Measurements from ENCODE around the gene ZNF783. TPM values are rescaled to one million over a fixed set of nuclear protein-coding genes. Genes with fewer than 3 reads are reported as not detected.

ZNF783 gene
- total and polyA plus RNA-seq, 9 of the 15 experiments (the other 6 are each of a cell fraction or from before 2014, with no cell fraction given) = 0.66 to 11.2 (median 5.4) TPM

DNA sequence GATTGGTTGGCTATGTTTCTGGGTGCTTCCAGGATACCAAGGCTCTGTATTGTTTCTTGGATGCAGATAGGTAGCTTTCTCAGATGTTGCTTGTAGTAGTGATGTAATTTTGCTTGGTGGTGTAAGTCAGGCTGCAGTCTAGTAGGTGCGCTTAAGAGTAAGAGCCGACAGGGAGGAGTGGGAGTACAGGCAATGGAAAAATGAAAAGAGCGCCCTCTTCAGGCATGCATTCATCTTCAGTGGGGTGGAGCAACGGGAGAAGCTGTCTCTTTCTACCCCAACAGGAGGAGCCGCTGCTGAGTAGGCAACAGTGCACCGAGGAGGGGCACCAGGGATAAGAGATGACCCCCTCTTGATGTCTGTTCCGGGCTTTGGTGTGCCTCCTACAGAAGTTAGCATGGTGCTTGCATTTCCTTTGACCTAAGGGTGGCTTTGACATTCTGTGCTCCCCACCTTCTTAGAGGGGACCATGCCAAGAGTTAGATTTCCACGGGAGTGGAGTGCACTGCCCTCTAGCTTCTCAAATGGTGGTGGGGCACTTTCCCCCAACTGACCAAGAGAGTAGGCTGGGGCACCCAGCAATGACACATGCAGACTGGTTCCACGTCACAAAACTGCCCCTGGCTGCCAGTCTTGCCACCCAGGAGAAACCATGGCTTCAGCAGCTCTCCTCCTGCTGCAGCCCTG is 56.1 kb downstream of the ZNF783 start (continued):
- no peak for TF ChIP-seq POLR2AphosphoS5 (IDR thresholded peaks at IDR 0.05; ENCODE audit: control insufficient read depth, insufficient read depth, low read depth, low read length)
- no peak for TF ChIP-seq GTF2E2 (tag; IDR thresholded peaks at IDR 0.05)
- no peak for TF ChIP-seq ESRRB (CRISPR knock-in tag; IDR thresholded peaks at IDR 0.05; ENCODE audit: borderline replicate concordance)
- TF ChIP-seq NFIC (IDR thresholded peaks at IDR 0.05) = no peak
- TF ChIP-seq, protein P1, sequence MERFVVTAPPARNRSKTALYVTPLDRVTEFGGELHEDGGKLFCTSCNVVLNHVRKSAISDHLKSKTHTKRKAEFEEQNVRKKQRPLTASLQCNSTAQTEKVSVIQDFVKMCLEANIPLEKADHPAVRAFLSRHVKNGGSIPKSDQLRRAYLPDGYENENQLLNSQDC (CRISPR knock-in tag; IDR thresholded peaks at IDR 0.05) = no peak
- TF ChIP-seq CCAR2 (IDR thresholded peaks at IDR 0.05; ENCODE audit: low read depth, low read length) = no peak
- no peak for TF ChIP-seq KAT8 (IDR thresholded peaks at IDR 0.05; ENCODE audit: low read depth)
- TF ChIP-seq TEAD1 (CRISPR knock-in tag; IDR thresholded peaks at IDR 0.05) = no peak
- TF ChIP-seq FOXA1 (IDR thresholded peaks at IDR 0.05; ENCODE audit: borderline replicate concordance) = no peak
- no peak for TF ChIP-seq KHSRP (IDR thresholded peaks at IDR 0.05)
- TF ChIP-seq XRCC5 (IDR thresholded peaks at IDR 0.05; ENCODE audit: low read depth, low read length) = no peak
- TF ChIP-seq ZBED1 (IDR thresholded peaks at IDR 0.05) = no peak
- 0 out of 4 replicates have a peak, but pooled peaks of 1 of the 2 experiments have one; percentile 32 for TF ChIP-seq RCOR1 (IDR thresholded peaks at IDR 0.05; ENCODE audit: borderline replicate concordance in 1 of 2, low read depth in 2 of 2, low read length in 2 of 2)
- no peak for TF ChIP-seq ZNF3 (CRISPR knock-in tag; IDR thresholded peaks at IDR 0.05)
- no peak for TF ChIP-seq DACH1 (IDR thresholded peaks at IDR 0.05; ENCODE audit: partially characterized antibody)
- peak; percentile 77 for TF ChIP-seq SMARCA5 (IDR thresholded peaks at IDR 0.05)
- TF ChIP-seq ZC3H8 (IDR thresholded peaks at IDR 0.05) = no peak
- TF ChIP-seq ZNF174 (CRISPR knock-in tag; IDR thresholded peaks at IDR 0.05) = no peak
- no peak for TF ChIP-seq SRSF1 (IDR thresholded peaks at IDR 0.05; ENCODE audit: low read depth, low read length)
- no peak for TF ChIP-seq AFF4 (CRISPR knock-in tag; IDR thresholded peaks at IDR 0.05)
- TF ChIP-seq FOSL1 (tag; conservative IDR thresholded peaks at IDR 0.05) = no peak
- no peak for TF ChIP-seq ZFP36 (IDR thresholded peaks at IDR 0.05; ENCODE audit: low read depth, low read length, partially characterized antibody)
- no peak for TF ChIP-seq ZNF384 (IDR thresholded peaks at IDR 0.05; ENCODE audit: low read depth, low read length)
- no peak for TF ChIP-seq NFIX (CRISPR knock-in tag; IDR thresholded peaks at IDR 0.05; ENCODE audit: low read depth)
